Parathyroid adenoma (tissue), 2 donors: ENCODE results near the gene ERLIN1.

Source experiments
- H2AFZ ChIP-seq: fragments of 300-600 bp; sonication (generic); one replicate; pipeline ENCODE4 v1.7.0; 2017; ENCODE audit warnings: antibody characterized with exemption, mild to moderate bottlenecking
- H3K27ac ChIP-seq: fragments of 300-600 bp; sonication (generic); one replicate; pipeline ENCODE4 v1.7.0; 2017
- H3K27me3 ChIP-seq: fragments of 300-600 bp; sonication (generic); one replicate; pipeline ENCODE4 v1.7.0; 2017; ENCODE audit warnings: low read length; ENCODE audit not compliant: control insufficient read depth, insufficient read depth
- H3K36me3 ChIP-seq: fragments of 300-600 bp; sonication (generic); one replicate; pipeline ENCODE4 v1.7.0; 2017; ENCODE audit warnings: low read length; ENCODE audit not compliant: control insufficient read depth, insufficient read depth
- H3K4me1 ChIP-seq: fragments of 300-600 bp; sonication (generic); one replicate; pipeline ENCODE4 v1.7.0; 2017; ENCODE audit warnings: control low read depth
- H3K4me2 ChIP-seq: fragments of 300-600 bp; sonication (generic); one replicate; pipeline ENCODE4 v1.7.0; 2017; ENCODE audit warnings: low read length
- H3K4me3 ChIP-seq: fragments of 300-600 bp; sonication (generic); one replicate; pipeline ENCODE4 v1.7.0; 2017; ENCODE audit warnings: low read depth, low read length
- H3K79me2 ChIP-seq: fragments of 300-600 bp; sonication (generic); one replicate; pipeline ENCODE4 v1.7.0; 2017; ENCODE audit warnings: control low read depth
- H3K9ac ChIP-seq: fragments of 300-600 bp; sonication (generic); one replicate; pipeline ENCODE4 v1.7.0; 2017; ENCODE audit warnings: mild to moderate bottlenecking
- H3K9me3 ChIP-seq: fragments of 300-600 bp; sonication (generic); one replicate; pipeline ENCODE4 v1.7.0; 2017; ENCODE audit warnings: low read length; ENCODE audit not compliant: control insufficient read depth
- CTCF ChIP-seq: fragments of 300-600 bp; sonication (generic); IDR thresholded peaks from one replicate; pipeline ENCODE4 v1.7.0; 2017; ENCODE audit warnings: antibody characterized with exemption, mild to moderate bottlenecking
- donor health status: primary hyperparathyroidism.

ERLIN1 gene

GRCh38 chr10:100148353-100149211, 37.2 kb downstream of the ERLIN1 start:
- no peaks in the 10 kb centered on the region for H3K9me3 ChIP-seq
- H3K4me1 ChIP-seq, result peaks cover 36% of the 10 kb centered on the region
- H3K4me3 ChIP-seq, result no peak overlapping the region
- H2AFZ ChIP-seq, result no peak overlapping the region
- no peaks in the 10 kb centered on the region for H3K36me3 ChIP-seq
- H3K27ac ChIP-seq, result peak overlapping the region; percentile 96
- H3K79me2 ChIP-seq, result no peaks in the 10 kb centered on the region
- no peak overlapping the region for H3K9ac ChIP-seq
- H3K27me3 ChIP-seq, result no peaks in the 10 kb centered on the region
- no peak for TF ChIP-seq CTCF
- no peak overlapping the region for H3K4me2 ChIP-seq

DNA sequence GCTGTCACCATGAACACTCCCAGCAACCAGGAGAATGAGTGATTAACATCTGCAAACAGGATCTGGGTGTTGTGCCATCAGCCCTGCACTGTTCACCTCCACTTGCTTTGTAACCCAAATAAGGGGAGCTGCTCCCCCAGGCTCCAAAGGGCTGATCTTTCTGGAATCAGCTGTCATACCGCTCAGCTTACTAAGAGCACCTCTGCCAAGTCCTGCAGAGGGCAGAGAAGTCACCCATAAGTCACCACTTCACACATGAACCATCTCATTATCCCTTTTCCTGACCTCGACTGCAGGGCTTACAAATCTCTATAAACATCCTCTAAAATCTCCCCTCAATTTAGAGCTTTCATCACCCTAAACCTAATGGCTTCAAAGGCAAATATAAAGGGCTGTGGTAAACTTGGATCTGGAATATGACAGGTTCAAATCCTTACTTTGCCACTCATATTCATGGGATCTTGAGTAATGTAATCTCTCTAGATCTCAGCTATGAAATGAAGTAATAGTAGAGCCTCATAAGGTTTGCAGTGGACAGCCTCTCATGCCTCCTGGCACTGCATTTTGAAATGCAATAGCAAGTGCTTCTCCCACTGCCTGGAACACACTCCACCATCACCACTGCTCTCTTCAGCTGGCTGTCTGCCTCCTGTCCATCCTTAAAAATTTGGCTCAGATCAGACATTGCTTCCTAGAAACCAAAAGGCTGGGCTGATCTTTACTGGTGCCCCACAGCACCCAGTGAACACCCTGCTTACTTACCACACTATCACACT, 38.8 kb downstream of the ERLIN1 start:
- Histone ChIP-seq H3K9ac (no peak overlapping the region), H3K36me3 (no peaks in the 10 kb centered on the region), H3K4me1 (peaks cover 45% of the 10 kb centered on the region)

GRCh38 chr10:100146398-100146797, 39.4 kb downstream of the ERLIN1 start:
- Histone ChIP-seq H3K4me1 (peaks cover 47% of the 10 kb centered on the region), H3K4me3 (no peak overlapping the region), H3K4me2 (peak overlapping the region; percentile 47), H3K79me2 (no peaks in the 10 kb centered on the region), H2AFZ (peak overlapping the region; percentile 64), H3K9ac (no peak overlapping the region), H3K27ac (peak overlapping the region; percentile 96), H3K27me3 (no peaks in the 10 kb centered on the region), H3K9me3 (no peaks in the 10 kb centered on the region), H3K36me3 (no peaks in the 10 kb centered on the region)
- no peak for TF ChIP-seq CTCF

More for the DNA sequence above, 38.8 kb downstream of the ERLIN1 start:
- no peaks in the 10 kb centered on the region for H3K9me3 ChIP-seq
- H3K4me3 ChIP-seq, result peak overlapping the region; percentile 6
- H2AFZ ChIP-seq, result peak overlapping the region; percentile 64
- peak overlapping the region; percentile 96 for H3K27ac ChIP-seq
- H3K27me3 ChIP-seq, result no peaks in the 10 kb centered on the region
- peak overlapping the region; percentile 47 for H3K4me2 ChIP-seq
- TF ChIP-seq CTCF, result peak; percentile 10
- no peaks in the 10 kb centered on the region for H3K79me2 ChIP-seq

DNA sequence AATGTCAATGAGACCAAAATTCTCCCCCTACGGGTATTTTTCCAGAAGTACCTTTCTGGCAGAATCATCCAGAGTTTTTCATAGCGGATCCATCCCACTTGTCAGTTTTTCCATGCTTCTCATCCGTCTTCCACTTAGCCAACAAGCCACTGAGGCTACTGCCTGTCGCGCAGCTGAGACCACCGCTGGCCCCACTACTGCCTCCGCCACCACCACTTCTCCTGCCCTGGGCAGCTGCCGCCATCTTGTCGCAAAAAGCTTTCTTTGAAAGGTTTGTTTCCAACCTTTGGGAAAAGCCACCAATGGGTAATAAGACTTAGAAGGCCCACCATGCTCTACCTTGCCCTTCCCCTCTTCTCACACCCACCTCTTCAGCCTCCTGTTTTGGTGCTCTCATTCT, 42.1 kb downstream of the ERLIN1 start:
- Histone ChIP-seq H3K36me3 (no peaks in the 10 kb centered on the region), H3K4me2 (no peak overlapping the region), H3K27ac (peak overlapping the region; percentile 80), H3K9ac (no peak overlapping the region), H3K27me3 (no peaks in the 10 kb centered on the region), H3K4me3 (no peak overlapping the region), H3K9me3 (no peaks in the 10 kb centered on the region), H3K4me1 (peaks cover 60% of the 10 kb centered on the region), H2AFZ (no peak overlapping the region), H3K79me2 (no peaks in the 10 kb centered on the region)
- TF ChIP-seq CTCF, result no peak
